Sciatic nerve (tissue), 2 donors: ENCODE results near the gene OXCT2. TPM values are rescaled to one million over a fixed set of nuclear protein-coding genes. Genes with fewer than 3 reads are reported as not detected.
"Not testable (repeated sequence)": the region's sequence is repeated elsewhere in the genome, so short reads cannot be mapped to it uniquely, and the experiment has no call there.

Source experiments
- ATAC-seq: fragments of 200-7000 bp; cut with Tn5 transposase; one replicate; pipeline ENCODE4 v1.9.1; 2020; ENCODE audit warnings: mild to moderate bottlenecking, moderate library complexity
- DNase-seq: peaks from one replicate; pipeline ENCODE4 v3.0.0-alpha.2; 2020; ENCODE audit warnings: low spot score
- intact Hi-C: fragments of 100-400 bp; cut with DNase I; formaldehyde crosslinking; loops from one replicate; pipeline ENCODE4 v1.14.2; 2022
- total RNA-seq: library from RNA; stranded (reverse); fragmentation: NEBNext Ultra II Directional; extraction: Animal tissue kit (Norgen Biotek cat#: 25700); gene quantifications from one replicate; pipeline ENCODE4 v1.2.1, GENCODE V29; 2021
- donor health status: DM: no; HTN: no; CAD: no.
- donor health status: DM: no; HTN: no; CAD: no.

OXCT2 gene
- total RNA-seq, 1 donor from 2014 or later = 8.5 TPM

GRCh38 chr1:39770100-39771021 lies 787 bp downstream of the OXCT2 start:
- not testable (repeated sequence) for DNase-seq

GRCh38 chr1:39769502-39769901 lies 1.6 kb downstream of the OXCT2 start:
- DNase-seq = peak; percentile 48
- ATAC-seq, intact Hi-C loops: not testable (repeated sequence)

More at GRCh38 chr1:39770100-39771021, 787 bp downstream of the OXCT2 start:
- intact Hi-C loops = not testable (repeated sequence)
- ATAC-seq = peak; percentile 45

- DNase-seq, intact Hi-C loops: not testable (repeated sequence)
- ATAC-seq = peak; percentile 79
Observed at GRCh38 chr1:39766466-39766865, 4.7 kb downstream of the OXCT2 start.

- not testable (repeated sequence) for ATAC-seq
Observed at GRCh38 chr1:39764512-39764911, 6.6 kb downstream of the OXCT2 start.

GRCh38 chr1:39763619-39764374 lies 7.4 kb downstream of the OXCT2 start:
- DNase-seq = peak; percentile 35
- intact Hi-C loops, ATAC-seq: not testable (repeated sequence)

More at GRCh38 chr1:39764512-39764911, 6.6 kb downstream of the OXCT2 start:
- peak; percentile 33 for DNase-seq
- intact Hi-C loops = not testable (repeated sequence)

- ATAC-seq (no peak), DNase-seq (peak; percentile 42)
- intact Hi-C loops = no loop called here
Observed at GRCh38 chr1:39762550-39763540, 8.3 kb downstream of the OXCT2 start.

GRCh38 chr1:39761557-39762260 lies 9.4 kb downstream of the OXCT2 start:
- ATAC-seq (no peak), DNase-seq (no peak)
- intact Hi-C loops = no loop called here

GRCh38 chr1:39761016-39761415 lies 10.1 kb downstream of the OXCT2 start:
- intact Hi-C loops = no loop called here
- ATAC-seq = no peak

GRCh38 chr1:39760074-39761008 lies 10.8 kb downstream of the OXCT2 start:
- intact Hi-C loops = no loop called here
- ATAC-seq (no peak), DNase-seq (no peak)

More at GRCh38 chr1:39761016-39761415, 10.1 kb downstream of the OXCT2 start:
- no peak for DNase-seq

- DNase-seq = no peak
- intact Hi-C loops = loop anchor here (5.0 kb wide), 1 partner anchor 863 kb away; no protein-coding TSS in a partner anchor
Observed at GRCh38 chr1:39759436-39759726, 11.8 kb downstream of the OXCT2 start.

GRCh38 chr1:39758556-39759435 lies 12.4 kb downstream of the OXCT2 start:
- ATAC-seq (no peak), DNase-seq (no peak)
- intact Hi-C loops = loop anchor here (5.0 kb wide), 1 partner anchor 864 kb away; no protein-coding TSS in a partner anchor

More at GRCh38 chr1:39759436-39759726, 11.8 kb downstream of the OXCT2 start:
- ATAC-seq = no peak

GRCh38 chr1:39757501-39757900 lies 13.6 kb downstream of the OXCT2 start:
- DNase-seq = no peak
- no peak for ATAC-seq
- intact Hi-C loops = loop anchor here (5.0 kb wide), 1 partner anchor 865 kb away; no protein-coding TSS in a partner anchor

GRCh38 chr1:39755965-39756659 lies 15.0 kb downstream of the OXCT2 start:
- ATAC-seq (no peak), DNase-seq (no peak)
- intact Hi-C loops = loop anchor here (5.0 kb wide), 1 partner anchor 866 kb away; no protein-coding TSS in a partner anchor

- intact Hi-C loops = loop anchor here (5.0 kb wide), 1 partner anchor 867 kb away; no protein-coding TSS in a partner anchor
- DNase-seq = no peak
- no peak for ATAC-seq
Observed at GRCh38 chr1:39754906-39755504, 16.1 kb downstream of the OXCT2 start.

GRCh38 chr1:39754026-39754570 lies 17.1 kb downstream of the OXCT2 start:
- no peak for ATAC-seq
- DNase-seq = no peak
- intact Hi-C loops = no loop called here
